Cardiac fibroblast (primary cell): Measurements from ENCODE around the gene SRRD.
A peak's percentile ranks its signal among the peaks of the same experiment; 100 is the strongest.

ENCODE experiments used
- DNase-seq, 2 donors: peaks; one replicate each; pipeline versions ENCODE4 v3.0.0 to v3.0.0-alpha.2; 2010; ENCODE audit warnings: low read depth in 2 of 2
- H3K4me3 ChIP-seq, 2 donors: replicated peaks in 1 of 2; 1 replicate in 1 of 2; 2 replicates in 1 of 2; pipeline ENCODE4 v1.5.1; 2011; ENCODE audit warnings: low read depth in 2 of 2, low read length in 2 of 2, mild to moderate bottlenecking in 2 of 2, moderate library complexity in 1 of 2
- TF ChIP-seq, protein P1 (sequence below): IDR thresholded peaks from one replicate; pipeline ENCODE4 v1.5.1; 2011; ENCODE audit warnings: low read depth, mild to moderate bottlenecking, low read length, inconsistent platforms

SRRD gene

DNA sequence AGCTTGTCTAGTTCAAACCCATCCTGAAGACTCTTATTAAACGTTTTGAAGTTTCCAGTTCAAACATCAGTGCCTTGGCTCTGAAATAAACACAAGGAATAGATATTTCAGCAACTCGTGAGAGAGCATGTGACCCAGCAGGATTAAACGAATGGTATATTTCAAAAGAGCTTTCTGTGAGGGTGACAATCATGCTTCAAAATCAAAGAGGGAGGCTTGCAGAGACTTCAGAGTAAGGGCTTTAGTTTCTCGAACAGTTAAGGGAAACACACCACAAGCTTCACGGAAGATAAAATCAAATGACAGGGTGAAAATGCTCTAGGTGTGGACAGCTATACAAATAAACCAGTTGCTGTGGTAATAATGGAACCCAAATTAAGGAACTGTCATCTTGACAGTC lies 1.5 kb upstream of the SRRD start:
- DNase-seq = no peak
- no peak overlapping the region for H3K4me3 ChIP-seq
- TF ChIP-seq, protein P1, sequence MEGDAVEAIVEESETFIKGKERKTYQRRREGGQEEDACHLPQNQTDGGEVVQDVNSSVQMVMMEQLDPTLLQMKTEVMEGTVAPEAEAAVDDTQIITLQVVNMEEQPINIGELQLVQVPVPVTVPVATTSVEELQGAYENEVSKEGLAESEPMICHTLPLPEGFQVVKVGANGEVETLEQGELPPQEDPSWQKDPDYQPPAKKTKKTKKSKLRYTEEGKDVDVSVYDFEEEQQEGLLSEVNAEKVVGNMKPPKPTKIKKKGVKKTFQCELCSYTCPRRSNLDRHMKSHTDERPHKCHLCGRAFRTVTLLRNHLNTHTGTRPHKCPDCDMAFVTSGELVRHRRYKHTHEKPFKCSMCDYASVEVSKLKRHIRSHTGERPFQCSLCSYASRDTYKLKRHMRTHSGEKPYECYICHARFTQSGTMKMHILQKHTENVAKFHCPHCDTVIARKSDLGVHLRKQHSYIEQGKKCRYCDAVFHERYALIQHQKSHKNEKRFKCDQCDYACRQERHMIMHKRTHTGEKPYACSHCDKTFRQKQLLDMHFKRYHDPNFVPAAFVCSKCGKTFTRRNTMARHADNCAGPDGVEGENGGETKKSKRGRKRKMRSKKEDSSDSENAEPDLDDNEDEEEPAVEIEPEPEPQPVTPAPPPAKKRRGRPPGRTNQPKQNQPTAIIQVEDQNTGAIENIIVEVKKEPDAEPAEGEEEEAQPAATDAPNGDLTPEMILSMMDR = no peak

DNA sequence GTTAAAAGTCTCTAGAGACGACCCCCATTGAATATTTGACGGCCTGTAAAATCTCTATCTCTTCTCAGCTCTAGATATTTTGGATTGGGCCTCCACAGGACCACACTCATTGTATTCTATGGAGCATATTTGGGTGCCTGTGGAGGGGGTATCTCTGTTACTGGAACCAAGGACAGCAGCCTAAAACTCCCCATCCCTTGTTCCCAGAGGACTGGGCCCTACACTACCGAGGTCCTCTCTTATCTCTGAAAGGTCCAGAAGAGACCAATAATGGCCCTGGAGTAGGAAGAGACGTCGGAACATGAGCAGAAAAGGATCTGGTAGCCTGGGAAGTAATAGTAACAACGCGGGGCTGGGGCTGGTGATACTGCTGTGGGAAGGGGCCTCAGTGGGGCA lies 636 bp upstream of the SRRD start:
- H3K4me3 ChIP-seq = peak overlapping the region; percentile 87 to 94
- no peak for DNase-seq
- TF ChIP-seq, protein P1 = no peak

DNA sequence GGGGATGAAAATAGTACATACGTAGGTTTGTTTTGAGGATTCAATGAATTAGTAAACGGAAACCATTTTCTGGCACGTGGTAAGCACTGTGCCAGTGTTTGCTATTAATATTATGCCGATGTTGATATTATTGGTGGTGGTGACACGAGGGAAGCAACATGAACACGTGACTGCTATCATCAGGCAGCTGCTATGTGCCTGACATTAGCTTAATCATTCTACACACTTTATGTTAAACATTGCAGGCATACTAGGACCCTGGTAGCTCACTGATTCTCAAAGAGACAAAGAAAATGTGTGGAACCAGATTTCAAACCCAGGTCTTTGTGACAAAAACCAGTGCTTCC lies 656 bp downstream of the SRRD start:
- peak overlapping the region; percentile 83 to 87 for H3K4me3 ChIP-seq
- TF ChIP-seq, protein P1 = no peak
- DNase-seq = no peak

DNA sequence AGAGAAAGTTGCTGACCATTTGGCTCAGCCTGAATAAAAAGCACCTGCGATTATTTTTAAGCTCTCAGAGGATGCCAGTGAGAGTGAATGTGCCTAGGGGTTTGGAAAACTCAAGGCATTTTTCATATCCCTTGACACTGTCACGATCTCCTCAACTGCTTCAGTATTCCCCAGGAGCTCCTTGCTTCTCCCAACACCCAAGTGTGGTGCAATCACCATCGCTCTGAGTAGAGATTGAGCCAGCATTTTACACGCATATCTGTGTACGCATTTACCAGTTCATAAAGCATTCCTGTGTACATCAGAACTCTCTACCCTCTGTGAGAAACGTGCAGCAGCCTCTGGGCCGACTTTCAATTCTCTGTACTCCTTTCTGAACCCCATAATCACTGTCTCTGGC lies 1.3 kb downstream of the SRRD start:
- TF ChIP-seq, protein P1 = no peak
- no peak overlapping the region for H3K4me3 ChIP-seq
- peak in 1 of 2 donors; percentile 13 for DNase-seq

DNA sequence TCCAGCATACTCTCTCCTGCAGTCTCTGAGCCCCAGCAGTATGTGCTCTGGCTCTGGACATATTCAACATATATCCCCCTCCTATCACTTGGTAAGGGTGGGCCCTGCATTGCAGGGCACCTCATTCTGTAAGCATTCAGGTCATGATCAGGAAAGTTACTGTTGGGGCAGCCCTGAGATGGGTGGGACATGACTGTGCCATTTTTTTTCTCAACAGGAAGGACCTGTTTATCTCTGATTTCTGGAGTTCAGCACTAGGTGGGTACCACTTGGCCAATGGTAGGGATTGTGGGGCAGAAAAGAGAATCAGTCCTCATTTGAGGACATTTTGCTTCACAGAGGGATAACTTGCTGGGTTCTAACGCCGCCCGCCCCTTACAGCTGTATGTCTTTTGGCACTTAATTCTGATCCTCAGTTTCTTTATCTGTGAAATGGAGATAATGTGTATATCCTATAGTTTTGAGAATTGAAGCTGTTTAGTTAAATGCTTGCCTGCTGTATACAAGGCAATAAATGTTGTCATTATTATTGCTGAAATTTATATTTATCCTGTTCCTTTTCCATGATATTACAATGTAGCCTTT lies 2.2 kb downstream of the SRRD start:
- H3K4me3 ChIP-seq = no peak overlapping the region
- no peak for DNase-seq
- TF ChIP-seq, protein P1 = no peak

DNA sequence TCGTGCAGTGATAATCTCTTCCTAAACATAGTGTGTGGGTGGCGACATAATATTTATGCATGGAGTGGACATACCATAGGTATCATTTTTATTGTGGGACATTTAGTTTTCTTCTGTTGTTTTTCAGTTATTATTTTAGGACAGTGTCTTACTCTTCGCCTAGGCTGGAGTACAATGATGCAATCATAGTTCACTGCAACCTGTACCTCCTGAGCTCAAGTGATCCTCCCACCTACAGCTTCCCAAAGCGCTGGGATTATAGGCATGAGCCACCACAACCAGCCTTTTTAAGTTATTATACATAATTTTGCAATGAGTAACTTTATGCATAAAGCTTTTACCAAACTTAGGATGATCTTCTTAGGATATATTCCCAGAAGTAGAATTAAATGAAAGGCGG lies 2.7 kb downstream of the SRRD start:
- TF ChIP-seq, protein P1 = no peak
- H3K4me3 ChIP-seq = no peak overlapping the region
- DNase-seq = no peak

DNA sequence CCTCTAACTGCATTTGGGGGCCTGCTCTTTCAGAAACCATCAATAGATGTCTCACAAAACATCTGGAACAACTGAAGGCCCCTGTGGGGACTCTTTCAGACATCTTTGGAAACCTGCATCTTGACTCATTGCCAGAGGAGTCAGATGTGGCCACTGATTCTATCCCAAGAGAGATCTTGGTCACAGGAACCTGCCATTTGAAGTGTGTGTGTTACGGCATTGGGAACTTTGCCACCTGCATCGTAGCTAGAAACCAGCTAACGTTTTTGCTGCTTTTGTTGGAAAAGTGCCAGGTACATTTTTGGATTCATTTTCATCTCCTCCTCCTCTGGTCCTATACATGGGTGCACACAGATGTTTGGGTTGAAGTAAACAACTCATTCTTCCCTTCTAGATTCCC lies 4.3 kb downstream of the SRRD start:
- no peak overlapping the region for H3K4me3 ChIP-seq
- TF ChIP-seq, protein P1 = no peak
- peak in 1 of 2 donors; percentile 39 for DNase-seq
